Chondrocyte (in vitro differentiated cells): ENCODE measurements around the gene CLCN2. TPM values are rescaled to one million over a fixed set of nuclear protein-coding genes. Genes with fewer than 3 reads are reported as not detected.
A peak's percentile ranks its signal among the peaks of the same experiment; 100 is the strongest.

Experiments
- DNase-seq: peaks from one replicate; pipeline ENCODE4 v3.0.0; 2021; ENCODE audit warnings: mixed read lengths, low spot score
- H3K27ac Mint-ChIP-seq: one replicate; pipeline ENCODE4 v1.8.0; 2021; ENCODE audit warnings: mild to moderate bottlenecking, moderate library complexity, mixed read lengths; ENCODE audit not compliant: unreplicated experiment
- H3K27me3 Mint-ChIP-seq: 2 replicates; pipeline ENCODE4 v1.8.0; 2021; ENCODE audit warnings: low read depth, mixed read lengths
- H3K36me3 Mint-ChIP-seq: 2 replicates; pipeline ENCODE4 v1.8.0; 2021; ENCODE audit warnings: low read depth, mixed read lengths
- H3K4me1 Mint-ChIP-seq: 2 replicates; pipeline ENCODE4 v1.8.0; 2021; ENCODE audit warnings: low read depth, mild to moderate bottlenecking, mixed read lengths
- H3K4me3 Mint-ChIP-seq: one replicate; pipeline ENCODE4 v1.8.0; 2021; ENCODE audit warnings: mild to moderate bottlenecking, moderate library complexity, mixed read lengths; ENCODE audit not compliant: unreplicated experiment
- H3K9me3 Mint-ChIP-seq: 2 replicates; pipeline ENCODE4 v1.8.0; 2021; ENCODE audit warnings: low read depth, mixed read lengths
- long read RNA-seq: library from polyadenylated mRNA; stranded (forward); transcript quantifications from one replicate; pipeline ENCODE4 v2.0.0, GENCODE V29; 2021
- total RNA-seq: library from RNA; stranded (reverse); gene quantifications from 3 replicates; pipeline ENCODE4 v1.2.1, GENCODE V29; 2021
- TF ChIP-seq, protein P1 (sequence below): fragments of 200-600 bp; sonication (generic); IDR thresholded peaks from 2 replicates; pipeline ENCODE4 v1.5.0; 2021; ENCODE audit warnings: antibody characterized with exemption, mild to moderate bottlenecking, moderate library complexity

CLCN2 gene
- total RNA-seq = 3.1 to 6.5 TPM (median 3.1 TPM) in 3 replicates
- long read RNA-seq, partial matches to known transcripts = 0 of 2 reads
- long read RNA-seq, other reads (novel, unspliced or antisense) = 2 of 2 reads

DNA sequence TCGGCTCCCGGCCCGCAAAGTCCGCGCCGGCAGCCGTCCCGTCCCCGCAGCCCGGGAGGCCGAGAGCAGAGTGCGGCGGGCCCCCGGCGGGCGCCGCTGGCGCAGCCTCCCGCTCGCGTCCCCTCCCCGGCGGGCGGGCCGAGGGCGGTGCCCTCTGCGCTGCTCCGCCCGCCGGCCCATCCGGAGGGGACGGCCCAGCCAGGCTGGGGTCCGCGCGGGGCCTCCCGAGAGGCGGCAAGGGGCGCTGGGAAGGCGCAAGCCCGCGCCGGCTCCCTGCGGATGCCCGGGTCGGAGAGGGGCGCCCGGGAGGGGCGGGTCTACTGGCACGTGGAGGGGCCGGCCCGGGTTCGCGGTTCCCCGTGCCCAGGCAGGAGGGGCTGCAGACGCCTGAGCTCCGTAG lies at the start of gene CLCN2, which contains the start of gene POLR2H:
Gene CLCN2, minus strand, starts transcription at position 74 of the 400 bp plus-strand sequence. CDS start 126 bp downstream, outside the sequence.
Gene POLR2H, plus strand, starts transcription at position 179 of the 400 bp plus-strand sequence. CDS start 1,783 bp downstream, outside the sequence.
- TF ChIP-seq, protein P1, sequence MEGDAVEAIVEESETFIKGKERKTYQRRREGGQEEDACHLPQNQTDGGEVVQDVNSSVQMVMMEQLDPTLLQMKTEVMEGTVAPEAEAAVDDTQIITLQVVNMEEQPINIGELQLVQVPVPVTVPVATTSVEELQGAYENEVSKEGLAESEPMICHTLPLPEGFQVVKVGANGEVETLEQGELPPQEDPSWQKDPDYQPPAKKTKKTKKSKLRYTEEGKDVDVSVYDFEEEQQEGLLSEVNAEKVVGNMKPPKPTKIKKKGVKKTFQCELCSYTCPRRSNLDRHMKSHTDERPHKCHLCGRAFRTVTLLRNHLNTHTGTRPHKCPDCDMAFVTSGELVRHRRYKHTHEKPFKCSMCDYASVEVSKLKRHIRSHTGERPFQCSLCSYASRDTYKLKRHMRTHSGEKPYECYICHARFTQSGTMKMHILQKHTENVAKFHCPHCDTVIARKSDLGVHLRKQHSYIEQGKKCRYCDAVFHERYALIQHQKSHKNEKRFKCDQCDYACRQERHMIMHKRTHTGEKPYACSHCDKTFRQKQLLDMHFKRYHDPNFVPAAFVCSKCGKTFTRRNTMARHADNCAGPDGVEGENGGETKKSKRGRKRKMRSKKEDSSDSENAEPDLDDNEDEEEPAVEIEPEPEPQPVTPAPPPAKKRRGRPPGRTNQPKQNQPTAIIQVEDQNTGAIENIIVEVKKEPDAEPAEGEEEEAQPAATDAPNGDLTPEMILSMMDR = no peak

GRCh38 chr3:184409946-184410500 lies 48.6 kb upstream of the CLCN2 start:
- H3K4me3 Mint-ChIP-seq = no peak overlapping the region
- no peaks in the 10 kb centered on the region for H3K27me3 Mint-ChIP-seq
- H3K27ac Mint-ChIP-seq = no peak overlapping the region
- TF ChIP-seq, protein P1 = no peak
- H3K4me1 Mint-ChIP-seq = no peaks in the 10 kb centered on the region
- DNase-seq = peak; percentile 78
- peaks cover 5% of the 10 kb centered on the region for H3K9me3 Mint-ChIP-seq
- H3K36me3 Mint-ChIP-seq = no peaks in the 10 kb centered on the region

More for the DNA sequence above, at the start of gene CLCN2, which contains the start of gene POLR2H:
- Mint-ChIP-seq H3K4me1 (peaks cover 29% of the 10 kb centered on the region), H3K36me3 (peaks cover 6% of the 10 kb centered on the region), H3K4me3 (peak within 1 kb of the TSS; percentile 98), H3K27me3 (no peaks in the 10 kb centered on the region), H3K9me3 (no peaks in the 10 kb centered on the region), H3K27ac (peak within 1 kb of the TSS; percentile 99)
- peak; percentile 91 for DNase-seq

GRCh38 chr3:184409331-184409926 lies 48.0 kb upstream of the CLCN2 start:
- Mint-ChIP-seq H3K36me3 (no peaks in the 10 kb centered on the region), H3K4me3 (no peak overlapping the region), H3K27ac (no peak overlapping the region), H3K27me3 (no peaks in the 10 kb centered on the region), H3K4me1 (no peaks in the 10 kb centered on the region), H3K9me3 (peaks cover 5% of the 10 kb centered on the region)
- peak; percentile 46 for DNase-seq
- TF ChIP-seq, protein P1 = no peak

- TF ChIP-seq, protein P1 = no peak
- peaks cover 9% of the 10 kb centered on the region for H3K27me3 Mint-ChIP-seq
- peak; percentile 47 for DNase-seq
- H3K9me3 Mint-ChIP-seq = no peaks in the 10 kb centered on the region
- H3K27ac Mint-ChIP-seq = no peak overlapping the region
- no peak overlapping the region for H3K4me3 Mint-ChIP-seq
- H3K36me3 Mint-ChIP-seq = peaks cover 1% of the 10 kb centered on the region
- H3K4me1 Mint-ChIP-seq = no peaks in the 10 kb centered on the region
Measured at GRCh38 chr3:184405075-184406030, 43.9 kb upstream of the CLCN2 start.

DNA sequence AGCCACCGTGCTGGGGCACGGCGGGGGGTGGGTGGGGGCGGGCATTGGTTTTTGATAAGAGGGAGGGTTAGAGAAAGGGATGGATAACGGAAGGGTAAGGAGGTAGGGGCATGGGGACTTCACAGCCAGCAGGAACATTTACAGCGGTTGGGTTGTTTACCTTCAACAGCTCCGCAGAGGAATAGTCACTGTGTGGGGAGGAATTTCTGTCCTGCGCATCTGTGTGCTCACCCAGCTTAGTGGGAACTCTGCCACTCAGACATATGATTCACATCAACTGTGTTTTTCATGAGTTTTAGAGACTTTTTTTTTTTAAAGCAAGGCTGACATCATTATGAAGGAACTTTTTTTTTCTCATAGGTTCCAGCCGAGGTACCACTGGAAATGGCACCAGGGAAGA lies 38.0 kb upstream of the CLCN2 start:
- H3K27me3 Mint-ChIP-seq = peaks cover 9% of the 10 kb centered on the region
- no peaks in the 10 kb centered on the region for H3K9me3 Mint-ChIP-seq
- H3K4me1 Mint-ChIP-seq = peaks cover 5% of the 10 kb centered on the region
- H3K4me3 Mint-ChIP-seq = no peak overlapping the region
- TF ChIP-seq, protein P1 = no peak
- peaks cover 1% of the 10 kb centered on the region for H3K36me3 Mint-ChIP-seq
- H3K27ac Mint-ChIP-seq = peak overlapping the region; percentile 71
- peak; percentile 12 for DNase-seq
